G401 (cell line): ENCODE results near the gene ETHE1. TPM values are rescaled to one million over a fixed set of nuclear protein-coding genes. Genes with fewer than 3 reads are reported as not detected.
"Not testable (repeated sequence)": the region's sequence is repeated elsewhere in the genome, so short reads cannot be mapped to it uniquely, and the experiment has no call there.

Experiments used
- DNase-seq: peaks from one replicate; pipeline ENCODE4 v3.0.0-alpha.2; 2015; ENCODE audit warnings: low spot score
- in situ Hi-C: cut with HindIII; loops from 2 replicates; pipeline ENCODE4 v1.10.0; 2016; ENCODE audit warnings: low sequenced_read_pairs, mixed read lengths
- total RNA-seq: library from RNA; depleted of rRNA; stranded (reverse); fragments of >200 nt; shearing (Covaris generic); gene quantifications from 2 replicates; pipeline ENCODE4 v1.2.3, GENCODE V29; 2014

Gene ETHE1
- total RNA-seq, 1 experiment from 2014 or later: 227 TPM

- no peak for DNase-seq
- in situ Hi-C loops: no loop called here
Observed at GRCh38 chr19:43554317-43554895, 27.4 kb upstream of the ETHE1 start.

- in situ Hi-C loops: no loop called here
- DNase-seq: no peak
Observed at GRCh38 chr19:43553656-43554055, 26.7 kb upstream of the ETHE1 start.

- DNase-seq: no peak
- in situ Hi-C loops: no loop called here
Observed at GRCh38 chr19:43552616-43553015, 25.6 kb upstream of the ETHE1 start.

DNA sequence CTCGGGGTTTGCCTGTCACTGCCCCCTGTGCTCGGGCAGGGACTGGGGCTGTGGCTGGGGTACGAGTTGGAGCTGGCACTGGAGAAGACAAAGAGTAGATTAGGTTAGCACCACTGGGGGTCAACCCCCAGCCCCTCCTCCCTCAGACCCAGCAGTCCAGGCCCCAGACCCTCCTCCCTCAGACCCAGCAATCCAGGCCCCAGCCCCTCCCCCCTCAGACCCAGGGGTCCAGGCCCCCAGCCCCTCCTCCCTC is 25.1 kb upstream of the ETHE1 start:
- no peak for DNase-seq
- in situ Hi-C loops: no loop called here

DNA sequence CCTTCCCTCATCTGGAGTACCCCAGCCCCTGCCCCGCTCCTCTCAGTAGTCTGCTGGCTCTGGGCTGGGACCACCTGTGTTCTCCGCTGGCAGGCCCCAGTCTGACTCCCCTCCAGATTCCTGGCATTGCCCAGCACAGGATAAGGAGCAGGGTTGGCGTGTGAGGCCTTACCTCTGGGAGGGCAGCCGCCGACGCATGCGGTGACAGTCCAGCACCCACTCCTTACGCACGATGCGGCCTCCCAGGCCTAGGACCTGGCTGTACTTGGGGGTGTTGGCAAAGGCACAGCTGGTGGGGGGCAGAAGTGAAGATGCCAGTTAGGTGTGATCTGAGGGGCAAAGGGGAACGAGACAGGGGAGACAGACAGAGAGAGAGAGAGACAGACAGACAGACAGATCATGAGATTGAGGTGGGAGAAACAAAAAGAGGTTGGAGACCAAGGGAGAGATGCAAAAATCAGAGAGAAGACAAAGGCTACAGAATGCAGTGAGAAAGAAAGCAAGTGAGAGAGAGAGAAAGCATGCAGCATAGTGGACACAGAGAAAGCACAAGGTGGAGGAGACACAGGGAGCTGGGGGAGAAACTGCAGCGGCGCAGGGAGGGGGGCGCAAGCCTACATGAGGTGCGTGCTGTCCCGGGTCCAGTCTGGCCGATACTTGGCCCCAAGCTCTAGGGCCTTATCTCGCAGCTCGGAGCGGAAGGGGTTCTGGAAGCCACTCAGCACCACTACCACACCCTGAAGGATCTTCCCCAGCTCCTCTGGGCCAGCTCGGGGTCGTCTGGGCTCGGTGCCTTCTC is 24.6 kb upstream of the ETHE1 start:
- no peak for DNase-seq
- in situ Hi-C loops: no loop called here

- no peak for DNase-seq
- in situ Hi-C loops: no loop called here
Observed at GRCh38 chr19:43548706-43549105, 21.7 kb upstream of the ETHE1 start.

- DNase-seq, in situ Hi-C loops: not testable (repeated sequence)
Observed at GRCh38 chr19:43547926-43548325, 20.9 kb upstream of the ETHE1 start.

DNA sequence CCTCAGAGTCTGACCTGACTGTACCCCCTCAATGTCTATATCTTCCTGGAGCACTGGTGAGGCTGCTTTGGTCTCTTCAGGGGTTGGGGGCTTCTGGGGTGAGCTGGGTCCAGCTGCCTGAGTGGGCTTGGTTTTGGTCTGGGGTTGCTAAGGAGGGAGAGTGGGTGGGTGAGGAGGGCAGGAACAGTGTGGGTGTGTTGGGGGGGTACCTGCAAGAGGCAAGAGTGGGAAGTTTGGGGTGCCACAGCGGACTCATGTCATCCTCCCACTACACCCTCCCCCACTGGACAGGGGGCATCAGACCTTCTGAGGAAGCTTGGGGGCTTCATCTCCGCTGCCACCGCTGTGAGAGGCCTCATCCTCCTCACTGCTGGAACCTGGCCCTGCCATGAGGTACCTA is 19.6 kb upstream of the ETHE1 start:
- no peak for DNase-seq
- in situ Hi-C loops: no loop called here

- DNase-seq: no peak
- in situ Hi-C loops: no loop called here
Observed at GRCh38 chr19:43545981-43546380, 19.0 kb upstream of the ETHE1 start.

DNA sequence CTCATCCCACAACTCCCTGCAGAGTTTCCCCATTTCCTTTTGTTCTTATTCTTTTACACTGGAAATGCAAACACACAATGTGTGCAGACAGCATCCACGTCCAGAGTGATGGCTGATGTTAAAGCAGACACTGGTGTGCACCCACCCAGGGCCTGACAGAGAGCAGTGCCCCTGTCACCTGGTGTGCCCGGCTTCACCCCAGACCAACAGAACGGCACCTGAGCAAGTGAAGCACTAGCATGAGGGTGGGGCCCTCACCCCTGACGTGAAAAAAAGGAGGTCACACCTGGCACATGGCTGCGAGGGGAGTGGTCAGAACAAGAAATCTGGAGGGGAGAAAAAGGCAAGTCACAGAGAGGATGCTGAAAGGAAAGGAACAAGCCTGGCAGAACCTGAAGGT is 18.3 kb upstream of the ETHE1 start:
- in situ Hi-C loops: no loop called here
- no peak for DNase-seq

GRCh38 chr19:43544077-43544476 is 17.1 kb upstream of the ETHE1 start:
- in situ Hi-C loops: no loop called here
- DNase-seq: no peak

GRCh38 chr19:43541920-43542650 is 15.1 kb upstream of the ETHE1 start:
- in situ Hi-C loops: no loop called here

DNA sequence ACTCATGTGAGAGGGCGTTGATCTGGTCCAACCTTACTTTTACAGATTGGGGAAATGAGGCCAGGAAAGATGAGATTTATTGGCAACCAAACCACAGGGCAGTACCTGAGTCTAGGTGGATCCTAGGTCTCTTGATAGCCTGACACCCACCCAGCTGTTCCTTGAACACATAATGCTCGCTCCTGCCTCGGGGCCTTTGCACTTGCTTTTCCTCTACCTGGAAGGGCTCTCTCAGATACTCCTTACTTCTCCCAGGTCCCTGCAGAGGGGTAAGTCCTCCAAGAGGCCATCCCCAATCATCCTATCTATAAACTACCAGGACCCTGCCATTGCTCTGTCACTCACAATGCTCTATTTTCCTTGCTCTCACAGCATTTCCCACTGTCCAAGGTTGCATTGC is 13.4 kb upstream of the ETHE1 start:
- in situ Hi-C loops: no loop called here
- DNase-seq: no peak

More at GRCh38 chr19:43541920-43542650, 15.1 kb upstream of the ETHE1 start:
- no peak for DNase-seq

GRCh38 chr19:43538922-43539321 is 11.9 kb upstream of the ETHE1 start:
- in situ Hi-C loops: loop anchor here (5.0 kb wide), 1 partner anchor 38 kb away; the partner anchor contains the start of genes PINLYP and XRCC1
- no peak for DNase-seq

DNA sequence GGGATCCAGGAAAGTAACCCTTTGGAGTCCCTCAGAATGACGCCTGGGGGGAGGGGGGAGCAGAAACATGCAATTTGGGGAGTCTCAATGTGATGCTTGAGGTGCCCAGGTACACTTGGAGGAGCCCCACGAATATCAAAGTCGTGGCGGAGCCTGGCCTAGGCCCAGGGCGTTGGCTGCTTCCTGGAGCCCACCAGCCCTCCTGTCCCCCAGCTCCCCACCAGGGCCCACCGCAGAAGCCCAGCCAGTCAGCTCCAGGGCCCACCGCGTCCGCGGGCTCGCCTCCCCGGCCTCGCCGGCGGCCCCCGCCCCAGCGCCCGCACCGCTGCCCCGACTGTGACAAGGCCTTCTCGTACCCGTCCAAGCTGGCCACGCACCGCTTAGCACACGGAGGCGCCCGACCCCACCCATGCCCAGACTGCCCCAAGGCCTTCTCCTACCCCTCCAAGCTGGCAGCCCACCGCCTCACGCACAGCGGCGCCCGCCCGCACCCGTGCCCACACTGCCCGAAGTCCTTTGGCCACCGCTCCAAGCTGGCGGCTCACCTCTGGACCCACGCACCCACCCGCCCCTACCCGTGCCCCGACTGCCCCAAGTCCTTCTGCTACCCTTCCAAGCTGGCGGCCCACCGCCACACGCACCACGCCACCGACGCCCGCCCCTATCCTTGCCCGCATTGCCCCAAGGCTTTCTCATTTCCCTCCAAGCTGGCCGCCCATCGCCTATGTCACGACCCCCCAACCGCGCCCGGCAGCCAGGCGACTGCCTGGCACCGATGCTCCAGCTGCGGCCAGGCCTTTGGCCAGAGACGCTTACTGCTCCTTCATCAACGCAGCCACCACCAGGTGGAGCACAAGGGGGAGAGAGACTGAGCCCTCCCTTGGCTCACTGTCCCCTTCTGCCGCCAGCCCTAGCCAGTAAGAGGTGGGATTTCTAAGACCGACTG is 8.1 kb upstream of the ETHE1 start:
- peak; percentile 87 for DNase-seq
- in situ Hi-C loops: loop anchor here (5.0 kb wide), 1 partner anchor 42 kb away; the partner anchor contains the start of genes PINLYP and XRCC1

GRCh38 chr19:43534305-43534815 is 7.4 kb upstream of the ETHE1 start:
- in situ Hi-C loops: no loop called here
- DNase-seq: no peak

- in situ Hi-C loops: no loop called here
- DNase-seq: peak; percentile 98
Observed at GRCh38 chr19:43533546-43534304, 6.7 kb upstream of the ETHE1 start.

- in situ Hi-C loops: no loop called here
- DNase-seq: peak; percentile 94
Observed at GRCh38 chr19:43532962-43533545, 6.1 kb upstream of the ETHE1 start, which contains the start of gene ZNF575. Gene ZNF575, plus strand, starts transcription at chr19:43533188. Its CDS starts 1,235 bp downstream, at chr19:43534423.
